Coronary artery (tissue), 2 donors: ENCODE measurements around the gene CYTH2.

Experiments
- DNase-seq: peaks from one replicate; pipeline ENCODE4 v3.0.0-alpha.2; 2017; ENCODE audit warnings: low spot score
- H3K27ac ChIP-seq, 2 donors: fragments of 200-600 bp; sonication (generic); one replicate each; pipeline ENCODE4 v1.5.1; 2016 to 2019
- H3K4me3 ChIP-seq: fragments of 200-600 bp; sonication (generic); 2 replicates; pipeline ENCODE4 v1.5.1; 2016; ENCODE audit warnings: mild to moderate bottlenecking, moderate library complexity
- CTCF ChIP-seq: fragments of 200-600 bp; sonication (generic); IDR thresholded peaks from one replicate; pipeline ENCODE4 v1.5.1; 2019; ENCODE audit warnings: antibody characterized with exemption

Gene CYTH2

GRCh38 chr19:48530066-48530720, 61.0 kb downstream of the CYTH2 start:
- Histone ChIP-seq H3K27ac (no peak overlapping the region), H3K4me3 (no peak overlapping the region)
- DNase-seq: no peak
- no peak for TF ChIP-seq CTCF

GRCh38 chr19:48530770-48531169, 61.6 kb downstream of the CYTH2 start:
- no peak for TF ChIP-seq CTCF
- DNase-seq: no peak
- Histone ChIP-seq H3K4me3 (no peak overlapping the region), H3K27ac (no peak overlapping the region)
